ENCODE results near the gene LAMC3.
"Not testable (repeated sequence)": the region's sequence is repeated elsewhere in the genome, so short reads cannot be mapped to it uniquely, and the experiment has no call there.

The LAMC3 gene

GRCh38 chr9:131103535-131103934 lies 94.6 kb downstream of the LAMC3 start:
- Histone ChIP-seq H3K36me3 (ENCODE audit: insufficient read depth, low read length) (no peaks in the 10 kb centered on the region), H3K4me3 (ENCODE audit: low read depth in 1 of 2, low read length in 2 of 2) (no peak overlapping the region), H3K27me3 (ENCODE audit: control insufficient read depth in 1 of 2, insufficient read depth in 2 of 2, low read length in 2 of 2) (peaks cover 0 to 4% of the 10 kb centered on the region in 2 donors), H3K9me3 (ENCODE audit: low read length) (no peaks in the 10 kb centered on the region), H3K4me1 (ENCODE audit: insufficient read depth, low read length) (no peaks in the 10 kb centered on the region), H3K9ac (ENCODE audit: low read length) (no peak overlapping the region), H3K27ac (ENCODE audit: low read depth, low read length) (no peak overlapping the region)

GRCh38 chr9:131104016-131104740 lies 95.2 kb downstream of the LAMC3 start:
- Histone ChIP-seq H3K9ac (ENCODE audit: low read length) (no peak overlapping the region), H3K9me3 (ENCODE audit: low read length) (no peaks in the 10 kb centered on the region), H3K4me1 (ENCODE audit: insufficient read depth, low read length) (no peaks in the 10 kb centered on the region), H3K27ac (ENCODE audit: low read depth, low read length) (no peak overlapping the region), H3K27me3 (ENCODE audit: control insufficient read depth in 1 of 2, insufficient read depth in 2 of 2, low read length in 2 of 2) (no peaks in the 10 kb centered on the region), H3K4me3 (ENCODE audit: low read depth in 1 of 2, low read length in 2 of 2) (no peak overlapping the region), H3K36me3 (ENCODE audit: insufficient read depth, low read length) (no peaks in the 10 kb centered on the region)

- Histone ChIP-seq H3K9ac (ENCODE audit: low read length) (no peak overlapping the region), H3K36me3 (ENCODE audit: insufficient read depth, low read length) (no peaks in the 10 kb centered on the region), H3K27me3 (ENCODE audit: control insufficient read depth in 1 of 2, insufficient read depth in 2 of 2, low read length in 2 of 2) (no peaks in the 10 kb centered on the region), H3K9me3 (ENCODE audit: low read length) (no peaks in the 10 kb centered on the region), H3K27ac (ENCODE audit: low read depth, low read length) (no peak overlapping the region), H3K4me3 (ENCODE audit: low read depth in 1 of 2, low read length in 2 of 2) (no peak overlapping the region), H3K4me1 (ENCODE audit: insufficient read depth, low read length) (no peaks in the 10 kb centered on the region)
Observed at GRCh38 chr9:131105952-131106351, 97.0 kb downstream of the LAMC3 start.

- H3K4me3 ChIP-seq (ENCODE audit: low read depth in 1 of 2, low read length in 2 of 2) = no peak overlapping the region
- no peaks in the 10 kb centered on the region for H3K36me3 ChIP-seq (ENCODE audit: insufficient read depth, low read length)
- H3K27ac ChIP-seq (ENCODE audit: low read depth, low read length) = no peak overlapping the region
- H3K9me3 ChIP-seq (ENCODE audit: low read length) = no peaks in the 10 kb centered on the region
- no peaks in the 10 kb centered on the region for H3K4me1 ChIP-seq (ENCODE audit: insufficient read depth, low read length)
- H3K9ac ChIP-seq (ENCODE audit: low read length) = no peak overlapping the region
- no peaks in the 10 kb centered on the region for H3K27me3 ChIP-seq (ENCODE audit: control insufficient read depth in 1 of 2, insufficient read depth in 2 of 2, low read length in 2 of 2)
Observed at GRCh38 chr9:131107760-131108159, 98.8 kb downstream of the LAMC3 start.

GRCh38 chr9:131111186-131111853 lies 102.3 kb downstream of the LAMC3 start:
- no peak overlapping the region for H3K27ac ChIP-seq (ENCODE audit: low read depth, low read length)
- H3K4me1 ChIP-seq (ENCODE audit: insufficient read depth, low read length) = no peaks in the 10 kb centered on the region
- H3K9ac ChIP-seq (ENCODE audit: low read length) = no peak overlapping the region
- H3K9me3 ChIP-seq (ENCODE audit: low read length) = no peaks in the 10 kb centered on the region
- H3K36me3 ChIP-seq (ENCODE audit: insufficient read depth, low read length) = no peaks in the 10 kb centered on the region
- no peak overlapping the region for H3K4me3 ChIP-seq (ENCODE audit: low read depth in 1 of 2, low read length in 2 of 2)
- H3K27me3 ChIP-seq (ENCODE audit: control insufficient read depth in 1 of 2, insufficient read depth in 2 of 2, low read length in 2 of 2) = no peaks in the 10 kb centered on the region

- Histone ChIP-seq H3K36me3 (ENCODE audit: insufficient read depth, low read length) (no peaks in the 10 kb centered on the region), H3K4me1 (ENCODE audit: insufficient read depth, low read length) (no peaks in the 10 kb centered on the region), H3K27ac (ENCODE audit: low read depth, low read length) (no peak overlapping the region), H3K9ac (ENCODE audit: low read length) (no peak overlapping the region), H3K27me3 (ENCODE audit: control insufficient read depth in 1 of 2, insufficient read depth in 2 of 2, low read length in 2 of 2) (no peaks in the 10 kb centered on the region), H3K9me3 (ENCODE audit: low read length) (no peaks in the 10 kb centered on the region), H3K4me3 (ENCODE audit: low read depth in 1 of 2, low read length in 2 of 2) (no peak overlapping the region)
Observed at GRCh38 chr9:131111854-131112311, 102.9 kb downstream of the LAMC3 start.

- Histone ChIP-seq H3K27ac (ENCODE audit: low read depth, low read length) (no peak overlapping the region), H3K27me3 (ENCODE audit: control insufficient read depth in 1 of 2, insufficient read depth in 2 of 2, low read length in 2 of 2) (no peaks in the 10 kb centered on the region), H3K9me3 (ENCODE audit: low read length) (no peaks in the 10 kb centered on the region), H3K9ac (ENCODE audit: low read length) (no peak overlapping the region), H3K4me1 (ENCODE audit: insufficient read depth, low read length) (no peaks in the 10 kb centered on the region), H3K36me3 (ENCODE audit: insufficient read depth, low read length) (no peaks in the 10 kb centered on the region), H3K4me3 (ENCODE audit: low read depth in 1 of 2, low read length in 2 of 2) (no peak overlapping the region)
Observed at GRCh38 chr9:131112374-131113154, 103.6 kb downstream of the LAMC3 start.

GRCh38 chr9:131113655-131114054 lies 104.7 kb downstream of the LAMC3 start:
- no peaks in the 10 kb centered on the region for H3K36me3 ChIP-seq (ENCODE audit: insufficient read depth, low read length)
- no peak overlapping the region for H3K9ac ChIP-seq (ENCODE audit: low read length)
- H3K4me1 ChIP-seq (ENCODE audit: insufficient read depth, low read length) = no peaks in the 10 kb centered on the region
- no peaks in the 10 kb centered on the region for H3K9me3 ChIP-seq (ENCODE audit: low read length)
- H3K27ac ChIP-seq (ENCODE audit: low read depth, low read length) = no peak overlapping the region
- no peaks in the 10 kb centered on the region for H3K27me3 ChIP-seq (ENCODE audit: control insufficient read depth in 1 of 2, insufficient read depth in 2 of 2, low read length in 2 of 2)
- no peak overlapping the region for H3K4me3 ChIP-seq (ENCODE audit: low read depth in 1 of 2, low read length in 2 of 2)

GRCh38 chr9:131114084-131114535 lies 105.1 kb downstream of the LAMC3 start:
- Histone ChIP-seq H3K9ac (ENCODE audit: low read length) (no peak overlapping the region), H3K27me3 (ENCODE audit: control insufficient read depth in 1 of 2, insufficient read depth in 2 of 2, low read length in 2 of 2) (no peaks in the 10 kb centered on the region), H3K27ac (ENCODE audit: low read depth, low read length) (no peak overlapping the region), H3K9me3 (ENCODE audit: low read length) (no peaks in the 10 kb centered on the region), H3K36me3 (ENCODE audit: insufficient read depth, low read length) (no peaks in the 10 kb centered on the region), H3K4me3 (ENCODE audit: low read depth in 1 of 2, low read length in 2 of 2) (no peak overlapping the region), H3K4me1 (ENCODE audit: insufficient read depth, low read length) (no peaks in the 10 kb centered on the region)

- H3K9ac ChIP-seq (ENCODE audit: low read length); H3K27ac ChIP-seq (ENCODE audit: low read depth, low read length); H3K36me3 ChIP-seq (ENCODE audit: insufficient read depth, low read length); H3K4me1 ChIP-seq (ENCODE audit: insufficient read depth, low read length); H3K27me3 ChIP-seq (ENCODE audit: control insufficient read depth in 1 of 2, insufficient read depth in 2 of 2, low read length in 2 of 2); H3K9me3 ChIP-seq (ENCODE audit: low read length); H3K4me3 ChIP-seq (ENCODE audit: low read depth in 1 of 2, low read length in 2 of 2): not testable (repeated sequence)
Observed at GRCh38 chr9:131115360-131115742, 106.4 kb downstream of the LAMC3 start.

- no peak overlapping the region for H3K4me3 ChIP-seq (ENCODE audit: low read depth in 1 of 2, low read length in 2 of 2)
- no peak overlapping the region for H3K27ac ChIP-seq (ENCODE audit: low read depth, low read length)
Observed at GRCh38 chr9:131116281-131117120, 107.5 kb downstream of the LAMC3 start.

More at GRCh38 chr9:131116281-131117120, 107.5 kb downstream of the LAMC3 start:
- H3K4me1 ChIP-seq (ENCODE audit: insufficient read depth, low read length) = no peaks in the 10 kb centered on the region
- H3K9ac ChIP-seq (ENCODE audit: low read length) = no peak overlapping the region
- H3K9me3 ChIP-seq (ENCODE audit: low read length) = no peaks in the 10 kb centered on the region
- H3K27me3 ChIP-seq (ENCODE audit: control insufficient read depth in 1 of 2, insufficient read depth in 2 of 2, low read length in 2 of 2) = no peaks in the 10 kb centered on the region
- no peaks in the 10 kb centered on the region for H3K36me3 ChIP-seq (ENCODE audit: insufficient read depth, low read length)

Measured in muscle layer of colon (tissue), 2 donors.